HG03045 (cell line): Measurements from ENCODE around the gene ARNT2.

Experiments used
- ATAC-seq: cut with Tn5 transposase; IDR thresholded peaks from one replicate; pipeline ENCODE4 v1.9.1; 2021; ENCODE audit warnings: mild to moderate bottlenecking, moderate library complexity; ENCODE audit not compliant: unreplicated experiment

ARNT2 gene

DNA sequence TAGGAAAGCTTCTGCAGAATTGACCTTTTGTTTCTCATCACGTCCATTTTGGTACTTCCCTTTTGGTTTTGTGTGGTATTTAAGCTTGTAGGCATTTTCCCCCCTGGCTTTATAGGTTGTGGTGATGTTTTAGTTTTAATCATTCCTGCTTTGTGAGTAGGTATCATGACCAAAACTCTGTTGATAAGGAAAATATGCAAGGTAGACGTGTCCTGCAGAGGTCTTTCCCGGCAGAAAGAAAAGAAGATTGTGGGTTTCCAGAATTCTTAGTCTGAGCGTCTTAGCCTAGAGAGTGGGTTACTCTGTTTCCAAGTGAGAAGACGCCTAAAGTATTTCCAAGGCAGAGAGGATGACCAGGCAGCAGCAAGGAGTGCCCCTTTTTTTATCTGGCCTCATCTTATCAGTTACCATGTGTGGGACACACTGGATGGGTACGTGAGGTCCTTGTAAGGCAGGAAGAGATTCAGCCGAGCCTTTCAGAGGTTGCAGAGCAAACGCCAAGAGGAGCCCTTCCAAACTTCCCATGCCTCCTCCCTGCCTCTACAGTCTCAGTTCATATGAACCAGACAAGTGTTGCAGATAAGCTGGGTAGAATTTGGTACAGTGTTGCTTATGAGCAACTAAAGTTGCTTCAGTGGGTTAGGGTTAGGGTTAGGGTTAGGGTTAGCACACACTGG is 58.8 kb downstream of the ARNT2 start:
- ATAC-seq: no peak

DNA sequence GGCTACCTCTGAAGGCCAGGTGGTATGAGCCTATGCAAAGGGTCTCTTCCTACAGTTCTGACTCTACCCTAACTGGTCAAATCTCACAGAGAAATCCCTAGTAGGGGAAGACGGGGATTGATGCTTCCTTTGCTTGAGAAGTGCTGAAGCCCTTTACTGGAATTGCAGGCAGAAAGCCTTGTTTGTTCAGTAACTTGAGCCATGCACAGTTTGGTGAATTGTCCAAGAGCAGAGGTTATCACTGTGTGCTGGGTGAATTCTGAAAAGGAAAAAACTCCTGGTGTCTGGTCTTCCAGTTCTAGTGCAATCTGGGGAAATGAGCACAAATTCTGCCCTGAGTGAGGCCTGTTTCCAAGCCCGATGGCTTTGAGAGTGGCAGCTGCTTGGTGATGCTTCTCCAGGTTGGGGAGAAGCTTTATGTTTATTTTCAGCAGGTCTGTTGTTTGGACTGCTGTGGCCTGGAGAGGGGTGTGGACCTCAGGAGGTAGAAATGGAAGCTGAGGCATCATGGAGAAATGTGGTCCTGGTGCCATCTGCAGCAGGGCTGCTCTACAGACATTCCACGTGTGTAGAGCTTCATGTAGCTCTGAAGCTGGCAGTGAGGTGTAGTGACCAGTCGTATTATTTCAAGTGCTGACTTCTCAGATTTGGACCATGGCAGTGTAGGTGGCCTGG is 60.9 kb downstream of the ARNT2 start:
- no peak for ATAC-seq

DNA sequence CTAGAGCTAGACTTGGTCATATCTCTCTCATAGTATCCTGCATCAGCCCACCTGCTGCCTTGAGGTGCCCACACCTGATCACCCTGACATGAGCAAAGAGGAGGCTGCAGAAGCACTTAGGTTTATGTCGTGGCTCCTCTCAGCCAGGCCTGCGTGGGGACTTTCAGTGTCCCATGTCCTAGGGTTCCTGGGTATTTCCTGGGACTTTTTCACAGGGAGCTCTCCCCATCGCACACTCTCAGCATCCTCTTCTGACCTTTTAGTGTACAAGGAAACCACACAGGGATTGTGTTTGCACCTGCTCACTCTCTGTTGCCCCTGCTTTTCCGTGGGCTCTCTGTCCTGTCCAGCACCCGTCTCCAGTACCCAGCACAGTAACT is 61.4 kb downstream of the ARNT2 start:
- no peak for ATAC-seq

DNA sequence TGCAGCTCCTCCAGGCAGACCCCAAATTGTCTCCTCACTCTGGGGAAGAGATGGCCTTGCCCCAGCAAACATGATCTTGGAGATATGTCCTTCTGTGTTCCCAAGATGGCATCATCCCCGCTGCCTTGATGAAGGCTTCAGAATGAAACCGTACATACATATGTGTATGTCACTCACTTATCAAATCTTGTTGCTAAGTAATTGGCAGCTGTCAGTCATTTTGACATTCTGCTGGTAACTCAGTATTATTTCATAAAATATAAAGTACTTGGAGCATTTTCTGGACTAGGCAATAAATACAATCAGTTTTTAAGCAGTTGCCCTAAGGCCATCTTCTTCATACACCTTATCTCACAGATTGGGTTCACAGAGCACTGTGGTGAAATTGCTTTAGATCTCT is 62.4 kb downstream of the ARNT2 start:
- no peak for ATAC-seq

GRCh38 chr15:80467311-80467714 is 63.1 kb downstream of the ARNT2 start:
- no peak for ATAC-seq

DNA sequence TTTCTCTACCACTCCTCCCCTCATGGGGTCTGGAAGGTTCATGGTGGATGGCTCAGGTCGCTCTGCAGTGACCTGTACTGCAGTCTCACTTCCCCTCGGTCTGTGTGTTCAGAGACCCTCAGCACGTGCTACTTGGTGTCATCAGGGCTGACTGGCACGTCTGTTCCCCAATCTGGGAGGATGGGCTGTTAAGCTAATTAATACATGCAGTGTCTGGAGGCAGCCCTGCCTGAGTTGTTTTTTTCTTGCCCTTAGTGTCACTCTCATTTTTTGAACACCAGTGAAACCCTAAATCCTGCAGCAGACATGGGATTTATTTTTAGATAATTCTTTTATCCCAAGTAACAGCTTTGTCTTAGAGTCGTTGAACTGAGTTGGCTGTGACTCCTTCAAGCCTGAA is 64.6 kb downstream of the ARNT2 start:
- no peak for ATAC-seq

DNA sequence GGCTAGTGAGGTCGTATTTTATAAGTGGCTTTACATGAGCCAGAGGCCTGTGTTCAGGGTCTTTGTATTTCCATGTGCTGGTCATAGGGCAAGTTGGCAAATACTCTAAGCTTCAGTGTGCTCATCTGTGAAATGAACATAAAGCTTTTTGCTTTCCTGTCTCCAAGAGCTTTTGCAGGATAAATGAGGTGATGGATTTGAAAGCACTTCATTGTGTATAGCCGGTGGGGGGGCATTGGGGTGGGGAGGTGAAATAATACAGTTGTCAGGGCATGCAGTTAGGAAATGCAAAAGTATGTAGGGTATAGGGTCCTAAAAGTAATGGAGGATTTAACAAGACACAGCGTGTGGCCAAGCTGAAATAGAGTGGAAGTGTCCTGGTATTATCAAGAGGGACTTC is 67.7 kb downstream of the ARNT2 start:
- no peak for ATAC-seq

DNA sequence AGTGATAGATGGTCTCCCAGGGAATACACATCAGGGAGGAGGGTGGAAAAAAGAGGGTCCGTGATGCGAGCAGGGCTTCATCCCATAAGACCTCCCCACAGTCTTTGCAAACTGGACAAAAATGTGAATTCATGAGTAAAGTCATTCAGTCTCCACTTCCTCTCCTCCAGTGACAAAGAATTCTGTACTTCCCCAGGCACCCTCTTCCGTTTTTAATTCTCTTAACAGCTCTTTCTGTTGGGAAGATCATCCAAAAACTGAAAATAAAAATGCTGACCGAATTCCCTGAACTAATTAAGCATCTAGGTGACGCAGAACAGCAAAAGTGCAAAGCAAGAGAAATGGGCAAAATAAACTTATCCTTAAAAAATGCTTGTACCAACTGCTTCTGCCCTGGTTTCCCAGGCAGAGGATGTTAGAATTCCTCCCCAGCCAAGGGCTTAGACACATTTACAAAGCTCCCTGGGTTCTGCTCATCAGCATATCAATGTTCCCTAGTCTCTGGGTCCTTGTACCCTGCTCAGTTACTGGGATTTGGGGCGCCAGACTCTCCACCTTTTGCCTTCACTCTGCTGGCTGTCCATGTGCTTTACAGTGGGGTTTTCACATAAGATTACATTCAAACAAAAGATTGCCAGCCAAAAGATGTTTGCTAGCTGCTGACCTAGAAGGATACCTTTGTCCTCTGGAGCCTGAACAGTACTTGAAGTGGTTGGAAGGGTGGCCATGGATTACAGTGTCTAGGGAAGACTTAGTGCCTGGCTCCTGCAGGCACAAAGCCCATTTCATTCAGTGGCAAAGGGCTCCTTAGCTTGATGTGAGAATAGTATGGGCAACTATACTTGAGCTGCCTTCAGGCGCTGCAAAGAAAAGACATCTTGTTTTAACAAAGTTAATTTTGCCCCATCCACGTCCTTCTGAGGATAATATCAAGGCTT is 69.4 kb downstream of the ARNT2 start:
- ATAC-seq: no peak

- ATAC-seq: no peak
Observed at GRCh38 chr15:80474224-80475215, 70.3 kb downstream of the ARNT2 start.

DNA sequence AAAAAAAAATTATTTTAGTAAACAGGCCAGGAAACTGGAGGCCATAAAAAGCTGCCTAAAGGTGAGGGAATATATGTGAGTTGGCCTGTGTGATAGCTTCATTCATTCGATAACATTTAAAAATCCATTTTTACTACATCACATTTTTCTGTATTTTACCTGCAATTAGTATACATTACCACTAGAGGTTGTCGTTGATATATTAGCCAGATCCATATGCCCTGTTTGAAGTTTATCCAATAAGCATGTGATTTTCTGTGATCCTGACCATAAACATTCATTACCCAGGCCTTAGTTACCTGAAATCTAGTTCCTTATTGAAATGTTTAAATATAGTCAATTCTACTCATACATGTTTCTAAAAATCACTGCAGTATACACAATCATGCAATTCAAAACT is 71.4 kb downstream of the ARNT2 start:
- no peak for ATAC-seq

GRCh38 chr15:80476036-80476435 is 71.9 kb downstream of the ARNT2 start:
- no peak for ATAC-seq

- no peak for ATAC-seq
Observed at GRCh38 chr15:80478075-80478474, 73.9 kb downstream of the ARNT2 start.

DNA sequence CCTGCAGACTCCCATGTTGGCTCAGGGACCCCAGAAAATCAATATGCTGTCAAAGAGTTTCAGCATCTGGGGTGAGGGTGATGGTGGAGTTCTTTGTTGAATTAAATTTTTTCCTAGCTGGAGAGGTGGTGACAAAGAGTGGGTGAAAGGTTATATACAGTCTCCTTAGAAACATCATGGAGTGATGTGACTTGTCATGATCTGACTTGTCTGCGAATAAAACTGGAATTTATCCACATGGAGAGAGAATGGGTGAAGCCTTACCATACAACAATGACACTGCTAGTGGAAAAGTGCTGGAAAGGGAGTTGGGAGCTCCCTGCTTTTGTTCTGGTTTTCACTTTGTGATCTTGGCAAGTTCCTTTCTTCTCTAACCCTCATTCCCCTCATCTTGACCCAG is 75.0 kb downstream of the ARNT2 start:
- no peak for ATAC-seq

DNA sequence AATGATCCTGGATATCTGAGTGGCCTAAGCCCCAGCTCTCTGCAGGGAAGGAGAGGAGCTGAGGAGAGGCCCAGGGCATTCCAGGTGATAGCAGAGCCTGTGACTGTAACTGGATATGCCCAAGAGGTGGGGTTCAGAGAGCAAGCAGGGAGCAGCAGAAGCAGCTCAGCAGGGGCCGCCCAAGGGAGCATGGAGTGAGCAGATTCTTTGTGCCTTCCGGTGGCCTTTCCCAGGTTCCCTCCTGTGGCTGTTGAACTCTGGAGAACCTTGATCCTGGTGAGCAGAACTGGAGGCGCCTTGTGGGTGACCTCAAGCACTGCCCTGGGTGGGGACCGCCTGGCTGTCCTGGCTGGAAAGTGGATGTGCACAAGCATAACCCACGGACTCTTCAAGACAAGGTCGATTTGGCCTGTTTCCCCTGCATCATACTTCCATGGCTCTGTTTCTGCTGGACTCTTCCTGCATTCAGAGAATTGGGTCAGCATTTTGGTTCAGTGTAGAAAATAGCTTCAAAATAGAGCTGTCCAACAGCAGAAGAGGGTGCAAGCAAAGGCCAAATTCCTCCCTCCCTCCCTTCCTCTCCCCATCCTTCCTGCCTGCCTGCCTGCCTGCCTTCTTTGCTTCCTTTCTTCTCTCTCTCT is 76.1 kb downstream of the ARNT2 start:
- no peak for ATAC-seq

DNA sequence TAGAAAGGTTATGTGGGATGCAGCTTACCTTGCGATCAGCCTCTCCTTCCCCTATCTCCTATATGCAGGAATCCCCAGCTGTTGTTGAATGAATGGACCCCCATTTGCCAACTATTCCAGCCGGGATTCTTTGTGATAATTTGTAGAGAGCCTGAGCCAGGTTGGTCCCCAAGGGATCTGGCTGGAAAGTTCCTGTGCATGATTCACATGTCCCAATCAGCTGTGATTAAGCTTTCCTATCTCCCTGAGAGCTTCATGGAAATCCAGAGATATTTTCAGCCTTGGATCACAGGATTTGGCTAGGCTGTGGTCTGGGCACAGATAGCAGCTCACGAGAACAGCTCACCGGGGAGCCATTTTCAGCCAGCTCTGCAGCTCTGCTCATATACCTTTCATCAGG is 76.7 kb downstream of the ARNT2 start:
- ATAC-seq: no peak

DNA sequence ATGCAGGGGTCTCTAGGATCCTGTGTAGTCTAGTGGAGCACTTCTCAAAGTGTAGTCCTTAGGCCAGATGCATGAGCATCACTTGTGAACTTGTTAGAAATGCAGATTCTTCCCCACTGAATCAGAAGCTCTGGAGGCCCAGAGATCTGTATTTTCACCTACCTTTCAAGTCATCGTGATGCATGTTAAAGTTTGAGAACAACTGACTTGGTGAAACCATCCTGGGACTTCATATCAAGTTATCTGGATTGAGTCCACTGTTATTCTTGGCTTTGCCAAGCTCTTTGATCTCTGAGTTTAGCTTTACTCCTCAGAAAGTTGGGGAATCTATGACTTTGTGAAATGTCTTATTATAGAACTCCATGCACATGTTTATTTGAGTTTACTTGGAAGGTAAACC is 78.5 kb downstream of the ARNT2 start:
- ATAC-seq: no peak

GRCh38 chr15:80483725-80484161 is 79.6 kb downstream of the ARNT2 start:
- no peak for ATAC-seq

GRCh38 chr15:80484333-80484864 is 80.2 kb downstream of the ARNT2 start:
- no peak for ATAC-seq

DNA sequence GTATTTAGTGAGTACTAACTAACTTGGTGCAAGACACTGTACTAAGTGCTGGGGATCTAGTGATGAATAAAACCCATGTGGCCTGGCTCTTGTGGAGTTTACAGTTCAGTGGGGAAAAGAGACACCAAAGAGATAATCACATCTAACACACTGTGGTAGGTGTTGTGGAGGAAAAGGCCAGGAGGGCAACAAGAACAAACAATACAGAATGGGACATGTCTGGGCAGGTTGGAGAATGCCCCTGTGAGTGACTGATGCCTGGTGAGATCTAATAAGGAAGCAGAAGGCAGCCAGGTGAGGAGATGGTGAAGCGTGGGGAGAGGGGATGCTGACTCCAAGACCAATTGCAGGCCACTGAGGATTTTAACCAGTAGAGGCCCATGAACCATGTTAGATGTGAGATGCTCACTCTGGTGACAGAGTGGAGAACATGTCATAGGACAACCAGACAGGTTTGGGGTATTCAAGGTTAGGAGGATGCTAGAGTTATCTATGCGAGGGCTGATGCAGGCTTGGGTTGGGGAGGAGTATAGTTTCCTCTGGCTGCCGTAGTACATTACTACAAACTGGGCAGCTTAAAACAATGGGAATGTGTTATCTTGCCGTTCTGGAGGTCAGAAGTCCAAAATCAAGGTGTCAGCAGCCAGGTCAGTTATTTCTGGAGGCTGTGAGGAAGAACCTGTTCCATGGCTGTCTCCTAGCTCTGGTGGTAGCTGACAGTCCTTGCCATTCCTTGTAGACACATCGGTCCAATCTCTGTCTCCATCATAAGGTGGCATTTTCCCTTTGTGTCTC is 81.4 kb downstream of the ARNT2 start:
- ATAC-seq: no peak
